ENCODE results near the gene AMELX. TPM values are rescaled to one million over a fixed set of nuclear protein-coding genes. Genes with fewer than 3 reads are reported as not detected.

The AMELX gene
- total RNA-seq, 2 donors from 2014 or later: not detected

DNA sequence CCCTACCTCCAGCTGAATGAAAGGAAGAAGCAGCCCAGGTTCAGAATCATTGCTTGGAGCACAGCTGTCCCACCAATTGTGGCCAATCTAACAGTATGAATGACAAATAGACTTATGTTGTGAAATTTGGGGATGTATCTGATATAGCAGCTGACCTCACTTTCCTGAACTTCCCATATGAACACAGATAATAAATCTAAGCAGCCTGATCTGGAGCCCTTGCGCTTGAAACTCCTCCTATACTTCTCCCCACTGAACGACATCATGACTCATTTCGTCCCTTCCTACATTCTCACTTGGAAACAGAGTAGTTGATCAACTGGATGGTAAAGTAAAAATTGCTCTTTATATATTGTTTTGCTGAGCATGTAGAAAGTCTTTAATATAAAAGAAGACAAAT is 24.2 kb upstream of the AMELX start:
- no peak overlapping the region for H3K9ac ChIP-seq (ENCODE audit: low read depth in 2 of 2, low read length in 2 of 2)
- DNase-seq: no peak
- intact Hi-C loops (cut with DNase I): no loop called here

DNA sequence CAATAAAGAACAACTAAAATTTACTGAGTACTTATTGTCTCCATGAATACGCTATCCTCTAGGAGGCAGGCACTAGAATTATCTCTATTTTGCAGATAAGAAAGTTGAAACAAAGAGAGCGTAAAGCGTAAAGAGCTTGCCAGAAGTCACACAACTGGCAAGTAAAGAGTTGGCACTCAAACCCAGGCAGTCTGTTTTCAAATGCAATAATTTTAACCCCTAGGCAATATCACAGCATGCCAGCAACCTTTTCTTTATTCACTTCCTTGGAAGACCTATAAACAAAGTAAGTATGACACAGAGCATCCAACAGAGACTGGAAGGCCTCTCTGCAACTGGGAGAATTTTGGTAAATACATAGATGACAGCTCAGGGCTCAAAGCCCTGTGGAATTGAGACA is 23.2 kb upstream of the AMELX start:
- Histone ChIP-seq H3K27ac (no peak overlapping the region), H3K9me3 (no peaks in the 10 kb centered on the region), H3K4me1 (no peaks in the 10 kb centered on the region), H3K36me3 (no peaks in the 10 kb centered on the region), H3K4me3 (no peak overlapping the region), H3K9ac (ENCODE audit: low read depth in 2 of 2, low read length in 2 of 2) (no peak overlapping the region), H3K27me3 (no peaks in the 10 kb centered on the region)
- TF ChIP-seq, protein P1, sequence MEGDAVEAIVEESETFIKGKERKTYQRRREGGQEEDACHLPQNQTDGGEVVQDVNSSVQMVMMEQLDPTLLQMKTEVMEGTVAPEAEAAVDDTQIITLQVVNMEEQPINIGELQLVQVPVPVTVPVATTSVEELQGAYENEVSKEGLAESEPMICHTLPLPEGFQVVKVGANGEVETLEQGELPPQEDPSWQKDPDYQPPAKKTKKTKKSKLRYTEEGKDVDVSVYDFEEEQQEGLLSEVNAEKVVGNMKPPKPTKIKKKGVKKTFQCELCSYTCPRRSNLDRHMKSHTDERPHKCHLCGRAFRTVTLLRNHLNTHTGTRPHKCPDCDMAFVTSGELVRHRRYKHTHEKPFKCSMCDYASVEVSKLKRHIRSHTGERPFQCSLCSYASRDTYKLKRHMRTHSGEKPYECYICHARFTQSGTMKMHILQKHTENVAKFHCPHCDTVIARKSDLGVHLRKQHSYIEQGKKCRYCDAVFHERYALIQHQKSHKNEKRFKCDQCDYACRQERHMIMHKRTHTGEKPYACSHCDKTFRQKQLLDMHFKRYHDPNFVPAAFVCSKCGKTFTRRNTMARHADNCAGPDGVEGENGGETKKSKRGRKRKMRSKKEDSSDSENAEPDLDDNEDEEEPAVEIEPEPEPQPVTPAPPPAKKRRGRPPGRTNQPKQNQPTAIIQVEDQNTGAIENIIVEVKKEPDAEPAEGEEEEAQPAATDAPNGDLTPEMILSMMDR (IDR thresholded peaks at IDR 0.05): no peak
- intact Hi-C loops (cut with DNase I): no loop called here
- no peak for DNase-seq

More for the DNA sequence above, 24.2 kb upstream of the AMELX start:
- TF ChIP-seq, protein P1 (IDR thresholded peaks at IDR 0.05): no peak
- H3K4me1 ChIP-seq: no peaks in the 10 kb centered on the region
- H3K9me3 ChIP-seq: no peaks in the 10 kb centered on the region
- no peaks in the 10 kb centered on the region for H3K27me3 ChIP-seq
- no peak overlapping the region for H3K4me3 ChIP-seq
- no peaks in the 10 kb centered on the region for H3K36me3 ChIP-seq
- no peak overlapping the region for H3K27ac ChIP-seq

DNA sequence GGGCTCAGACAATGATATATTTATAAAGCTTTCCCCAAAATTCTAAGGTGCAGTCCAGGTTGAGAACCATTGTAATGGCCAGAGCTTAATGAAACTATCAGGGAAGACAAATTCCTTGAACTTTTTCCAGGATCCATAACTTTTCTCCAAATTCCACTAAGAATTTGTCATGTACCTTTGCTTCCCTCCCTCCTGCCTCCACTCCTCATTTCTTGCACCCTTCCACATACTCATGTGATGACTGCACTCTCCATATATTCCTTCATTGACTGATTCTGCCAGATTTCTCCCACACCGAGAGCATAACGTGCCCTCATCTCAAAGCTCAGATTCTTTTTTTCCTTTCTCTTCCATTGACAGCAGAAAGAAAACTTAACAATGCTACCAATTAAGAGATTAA is 20.9 kb upstream of the AMELX start:
- no peaks in the 10 kb centered on the region for H3K4me1 ChIP-seq
- intact Hi-C loops (cut with DNase I): no loop called here
- no peaks in the 10 kb centered on the region for H3K27me3 ChIP-seq
- no peak overlapping the region for H3K4me3 ChIP-seq
- no peaks in the 10 kb centered on the region for H3K9me3 ChIP-seq
- no peak overlapping the region for H3K27ac ChIP-seq
- no peak for DNase-seq
- H3K9ac ChIP-seq (ENCODE audit: low read depth in 2 of 2, low read length in 2 of 2): no peak overlapping the region
- TF ChIP-seq, protein P1 (IDR thresholded peaks at IDR 0.05): no peak
- no peaks in the 10 kb centered on the region for H3K36me3 ChIP-seq

DNA sequence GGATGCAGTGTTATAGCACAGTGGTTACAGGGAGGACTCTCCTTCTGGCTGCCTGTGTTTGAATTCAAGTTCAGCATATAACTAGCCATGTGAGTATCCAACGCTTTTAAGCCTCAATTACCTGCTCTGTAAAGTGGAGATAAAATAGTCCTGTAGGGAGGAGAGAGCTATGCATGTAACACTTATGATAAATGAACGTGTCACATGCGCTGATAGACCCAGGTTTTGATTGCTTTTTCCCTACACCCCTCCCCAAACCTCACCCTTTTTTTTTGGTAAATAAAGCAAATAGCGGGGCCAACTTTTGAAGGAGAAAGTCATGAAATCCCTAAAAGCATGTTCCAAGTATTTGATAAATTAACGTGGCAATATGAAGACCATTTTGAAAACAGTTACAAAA is 20.4 kb upstream of the AMELX start:
- H3K36me3 ChIP-seq: no peaks in the 10 kb centered on the region
- no peak overlapping the region for H3K27ac ChIP-seq
- no peak overlapping the region for H3K9ac ChIP-seq (ENCODE audit: low read depth in 2 of 2, low read length in 2 of 2)
- H3K27me3 ChIP-seq: no peaks in the 10 kb centered on the region
- no peak overlapping the region for H3K4me3 ChIP-seq
- no peaks in the 10 kb centered on the region for H3K4me1 ChIP-seq
- intact Hi-C loops (cut with DNase I): no loop called here
- no peak for DNase-seq
- TF ChIP-seq, protein P1 (IDR thresholded peaks at IDR 0.05): no peak
- no peaks in the 10 kb centered on the region for H3K9me3 ChIP-seq

DNA sequence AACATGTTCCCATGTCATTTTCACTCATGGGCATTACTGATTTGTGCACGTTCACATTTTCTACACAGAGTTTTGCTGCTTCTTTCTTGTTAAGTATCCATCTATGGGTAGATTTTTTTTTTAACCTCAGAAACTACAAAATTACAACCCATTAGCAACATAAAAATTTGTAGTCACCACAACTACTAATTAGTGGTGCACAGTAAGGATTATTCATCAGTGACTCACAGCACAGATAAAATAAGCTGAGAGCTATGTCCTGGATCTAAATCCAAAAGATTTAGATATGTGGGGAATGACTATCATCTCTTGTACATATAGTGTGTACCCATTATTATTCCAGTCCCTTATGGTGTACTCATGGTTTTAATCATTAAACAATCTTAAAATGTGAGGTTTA is 19.7 kb upstream of the AMELX start:
- intact Hi-C loops (cut with DNase I): no loop called here
- Histone ChIP-seq H3K9me3 (no peaks in the 10 kb centered on the region), H3K27ac (no peak overlapping the region), H3K4me1 (no peaks in the 10 kb centered on the region), H3K27me3 (no peaks in the 10 kb centered on the region), H3K9ac (ENCODE audit: low read depth in 2 of 2, low read length in 2 of 2) (no peak overlapping the region), H3K36me3 (no peaks in the 10 kb centered on the region), H3K4me3 (no peak overlapping the region)
- TF ChIP-seq, protein P1 (IDR thresholded peaks at IDR 0.05): no peak
- DNase-seq: no peak

DNA sequence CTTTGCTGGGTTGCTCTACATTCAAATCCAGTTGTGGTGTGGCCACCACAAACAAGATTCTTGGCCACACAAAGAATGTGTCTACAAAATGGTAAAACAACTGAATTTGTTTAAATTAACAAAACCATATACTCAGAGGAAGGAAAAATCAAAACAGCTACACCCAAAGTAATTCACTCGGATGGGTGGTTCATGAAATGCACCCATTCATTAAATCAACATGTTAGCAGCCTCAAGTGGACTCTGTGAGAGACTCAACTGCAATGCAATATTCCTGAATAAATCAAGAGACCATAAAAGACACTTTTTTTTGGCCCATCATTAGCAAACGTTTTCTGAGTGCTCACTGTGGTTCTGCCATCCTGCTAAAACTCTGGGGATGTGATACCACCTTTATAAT is 11.2 kb upstream of the AMELX start:
- Histone ChIP-seq H3K27me3 (no peaks in the 10 kb centered on the region), H3K9me3 (no peaks in the 10 kb centered on the region), H3K36me3 (no peaks in the 10 kb centered on the region), H3K4me3 (no peak overlapping the region), H3K9ac (ENCODE audit: low read depth in 2 of 2, low read length in 2 of 2) (no peak overlapping the region), H3K27ac (no peak overlapping the region), H3K4me1 (no peaks in the 10 kb centered on the region)
- TF ChIP-seq, protein P1 (IDR thresholded peaks at IDR 0.05): no peak
- DNase-seq: no peak
- intact Hi-C loops (cut with DNase I): no loop called here

Data from colonic mucosa (tissue), 4 donors.